H1 (cell line): ENCODE measurements around the gene SPHK1. TPM values are rescaled to one million over a fixed set of nuclear protein-coding genes. Genes with fewer than 3 reads are reported as not detected.

Source experiments
- CTCF ChIA-PET: fragments of 300-600 bp; sonication (Branson Sonifier 250); formaldehyde crosslinking; loops from one replicate; lab custom pipeline; 2021; ENCODE audit not compliant: partially characterized antibody; lab: Charles Lee
- POLR2A ChIA-PET: fragments of 300-600 bp; sonication (Branson Sonifier 250); formaldehyde crosslinking; loops from one replicate; lab custom pipeline; 2021; ENCODE audit warnings: inconsistent platforms; ENCODE audit not compliant: partially characterized antibody; lab: Charles Lee
- DNase-seq, 2 experiments: peaks; one replicate each; pipeline versions ENCODE4 v3.0.0 to v3.0.0-alpha.2; 2010 to 2022; ENCODE audit warnings: low spot score in 2 of 2, low read depth in 1 of 2, mixed read lengths in 1 of 2
- FAIRE-seq: peaks from 2 replicates; lab custom pipeline; 2011; peaks lifted over from hg19 to GRCh38; lab: Jason Lieb, UNC
- H2AFZ ChIP-seq: 2 replicates; pipeline ENCODE4 v1.8.1; 2012; ENCODE audit warnings: low read length, inconsistent platforms
- H2AK5ac ChIP-seq: 2 replicates; pipeline ENCODE4 v1.6.1; 2013; ENCODE audit warnings: low read depth, low read length
- H2BK120ac ChIP-seq: replicated peaks from 2 replicates; pipeline ENCODE3; 2013; ENCODE audit warnings: low read depth, low read length, inconsistent platforms
- H2BK12ac ChIP-seq: 2 replicates; pipeline ENCODE4 v1.6.1; 2013; ENCODE audit warnings: low read depth, low read length
- H2BK15ac ChIP-seq: 2 replicates; pipeline ENCODE4 v1.6.1; 2013; ENCODE audit warnings: low read length
- H2BK20ac ChIP-seq: 2 replicates; pipeline ENCODE4 v1.6.1; 2013; ENCODE audit warnings: low read length
- H2BK5ac ChIP-seq: 2 replicates; pipeline ENCODE4 v1.6.1; 2013; ENCODE audit warnings: low read depth, low read length
- H3K14ac ChIP-seq: 2 replicates; pipeline ENCODE4 v1.6.1; 2013; ENCODE audit warnings: inconsistent platforms; ENCODE audit not compliant: insufficient read length
- H3K18ac ChIP-seq: 2 replicates; pipeline ENCODE4 v1.6.1; 2013; ENCODE audit warnings: low read length; ENCODE audit errors: extremely low read depth
- H3K23ac ChIP-seq: 2 replicates; pipeline ENCODE4 v1.6.1; 2013; ENCODE audit warnings: inconsistent platforms; ENCODE audit not compliant: insufficient read length
- H3K23me2 ChIP-seq: 2 replicates; pipeline ENCODE4 v1.6.1; 2013; ENCODE audit warnings: low read depth, low read length
- H3K27ac ChIP-seq: 2 replicates; pipeline ENCODE4 v1.6.1; 2011; ENCODE audit warnings: low read depth, low read length, inconsistent platforms
- H3K27me3 ChIP-seq, 4 experiments: replicated peaks in 1 of 4; 1 replicate in 1 of 4; 2 replicates in 3 of 4; pipeline versions ENCODE4 v1.6.1 to v1.8.1; 2011 to 2013; ENCODE audit warnings: low read length in 3 of 4, mild to moderate bottlenecking in 3 of 4, inconsistent platforms in 2 of 4, mixed read lengths in 2 of 4, moderate library complexity in 1 of 4; ENCODE audit not compliant: control insufficient read depth in 3 of 4, insufficient read depth in 3 of 4; ENCODE audit errors: extremely low read depth in 1 of 4
- H3K36me3 ChIP-seq, 4 experiments: 2 replicates each; pipeline versions ENCODE4 v1.6.1 to v1.8.1; 2011 to 2013; ENCODE audit warnings: mild to moderate bottlenecking in 4 of 4, low read length in 3 of 4, moderate library complexity in 2 of 4, control low read depth in 1 of 4, inconsistent platforms in 1 of 4; ENCODE audit not compliant: insufficient read depth in 4 of 4, control insufficient read depth in 2 of 4
- H3K4ac ChIP-seq: replicated peaks from 2 replicates; pipeline ENCODE3; 2013; ENCODE audit warnings: low read length, low read depth, mixed read lengths, inconsistent platforms; ENCODE audit not compliant: insufficient read length
- H3K4me1 ChIP-seq, 4 experiments: replicated peaks in 1 of 4; 1 replicate in 1 of 4; 2 replicates in 3 of 4; pipeline versions ENCODE4 v1.6.1 to v1.8.1; 2011 to 2013; ENCODE audit warnings: low read length in 3 of 4, inconsistent platforms in 2 of 4, mixed read lengths in 1 of 4; ENCODE audit not compliant: insufficient read depth in 4 of 4, control insufficient read depth in 3 of 4
- H3K4me2 ChIP-seq, 2 experiments: 2 replicates each; pipeline versions ENCODE4 v1.6.1 to v1.8.1; 2011 to 2013; ENCODE audit warnings: low read depth in 2 of 2, low read length in 2 of 2, control low read depth in 1 of 2, inconsistent platforms in 1 of 2, mild to moderate bottlenecking in 1 of 2; ENCODE audit not compliant: insufficient read depth in 1 of 2
- H3K4me3 ChIP-seq, 4 experiments: fragments of 200-600, 300-600 bp in 1 of 4; sonication (generic), shearing (Covaris generic), sonication (Bioruptor Twin) in 1 of 4; 2 replicates each; pipeline versions ENCODE4 v1.5.1 to v1.8.1; 2011 to 2016; ENCODE audit warnings: low read length in 4 of 4, low read depth in 3 of 4, control low read depth in 2 of 4, inconsistent platforms in 2 of 4, mild to moderate bottlenecking in 2 of 4, mixed read lengths in 1 of 4, moderate library complexity in 1 of 4; ENCODE audit not compliant: insufficient read depth in 2 of 4; ENCODE audit errors: extremely low read depth in 1 of 4
- H3K56ac ChIP-seq: replicated peaks from 2 replicates; pipeline ENCODE3; 2013; ENCODE audit warnings: low read depth, mild to moderate bottlenecking, mixed read lengths, low read length, inconsistent platforms; ENCODE audit not compliant: insufficient read length
- H3K79me1 ChIP-seq: 2 replicates; pipeline ENCODE4 v1.6.1; 2013; ENCODE audit warnings: low read depth, low read length, control low read depth
- H3K79me2 ChIP-seq, 2 experiments: 2 replicates each; pipeline versions ENCODE4 v1.6.1 to v1.8.1; 2012 to 2013; ENCODE audit warnings: low read length in 2 of 2, mild to moderate bottlenecking in 2 of 2, inconsistent platforms in 1 of 2; ENCODE audit not compliant: insufficient read depth in 2 of 2, control insufficient read depth in 1 of 2
- H3K9ac ChIP-seq, 4 experiments: replicated peaks in 1 of 4; 1 replicate in 1 of 4; 2 replicates in 3 of 4; pipeline versions ENCODE4 v1.6.1 to v1.8.1; 2011 to 2013; ENCODE audit warnings: low read depth in 3 of 4, low read length in 3 of 4, control low read depth in 2 of 4, mild to moderate bottlenecking in 2 of 4, moderate library complexity in 2 of 4, inconsistent platforms in 1 of 4; ENCODE audit errors: extremely low read depth in 1 of 4
- H3K9me3 ChIP-seq, 2 experiments: 2 replicates each; pipeline versions ENCODE4 v1.6.1 to v1.8.1; 2012 to 2013; ENCODE audit warnings: mild to moderate bottlenecking in 2 of 2, moderate library complexity in 2 of 2, control low read depth in 1 of 2, inconsistent platforms in 1 of 2, low read depth in 1 of 2, low read length in 1 of 2, mixed read lengths in 1 of 2; ENCODE audit not compliant: insufficient read depth in 2 of 2
- H4K20me1 ChIP-seq, 2 experiments: replicated peaks in 1 of 2; 2 replicates each; pipeline versions ENCODE3 to v1.8.1; 2011 to 2013; ENCODE audit warnings: inconsistent platforms in 2 of 2, low read length in 2 of 2, mild to moderate bottlenecking in 1 of 2; ENCODE audit not compliant: insufficient read depth in 2 of 2, control insufficient read depth in 1 of 2
- H4K5ac ChIP-seq: 2 replicates; pipeline ENCODE4 v1.6.1; 2013; ENCODE audit warnings: low read length, low read depth, mixed read lengths, inconsistent platforms; ENCODE audit not compliant: insufficient read length
- H4K8ac ChIP-seq: 2 replicates; pipeline ENCODE4 v1.8.0; 2013; ENCODE audit warnings: mild to moderate bottlenecking, moderate library complexity, low read length, inconsistent platforms; ENCODE audit not compliant: insufficient read depth; ENCODE audit errors: extremely low read depth
- H4K91ac ChIP-seq: replicated peaks from 2 replicates; pipeline ENCODE3; 2013; ENCODE audit warnings: low read length, mixed read lengths, inconsistent platforms; ENCODE audit not compliant: insufficient read length
- CEBPB ChIP-seq: IDR thresholded peaks from 2 replicates; pipeline ENCODE4 v1.6.1; 2012; ENCODE audit warnings: low read depth, low read length
- JUND ChIP-seq: IDR thresholded peaks from 2 replicates; pipeline ENCODE4 v1.6.1; 2011; ENCODE audit warnings: mild to moderate bottlenecking, improper control_type of control experiment, low read length
- POLR2AphosphoS5 ChIP-seq: IDR thresholded peaks from 2 replicates; pipeline ENCODE4 v1.6.1; 2011; ENCODE audit warnings: low read depth, low read length
- RAD21 ChIP-seq, 2 experiments: IDR thresholded peaks in 1 of 2; conservative IDR thresholded peaks in 1 of 2; 2 replicates each; pipeline ENCODE4 v1.6.1; 2011; ENCODE audit warnings: low read depth in 2 of 2, low read length in 2 of 2, improper control_type of control experiment in 1 of 2, inconsistent platforms in 1 of 2, mild to moderate bottlenecking in 1 of 2, moderate library complexity in 1 of 2
- SAP30 ChIP-seq: fragments of 300-600 bp; sonication (generic); IDR thresholded peaks from 2 replicates; pipeline ENCODE4 v1.7.1; 2012; ENCODE audit warnings: low read length, moderate library complexity, mild to moderate bottlenecking, inconsistent platforms; ENCODE audit not compliant: insufficient read depth, insufficient replicate concordance
- SP2 ChIP-seq: IDR thresholded peaks from 2 replicates; pipeline ENCODE4 v1.6.1; 2012; ENCODE audit warnings: mild to moderate bottlenecking, low read length, inconsistent platforms
- TCF12 ChIP-seq: IDR thresholded peaks from 2 replicates; pipeline ENCODE4 v1.6.1; 2011; ENCODE audit warnings: low read depth, mild to moderate bottlenecking, low read length
- YY1 ChIP-seq: IDR thresholded peaks from 2 replicates; pipeline ENCODE4 v1.6.1; 2011; ENCODE audit warnings: low read depth, mild to moderate bottlenecking, low read length
- WGBS, 2 experiments: shearing (Covaris generic) in 1 of 2; methylation state at CpG; one replicate each; pipeline versions ENCODE4 v1.1.6 to v1.1.7; 2013 to 2015; ENCODE audit warnings: low lambda C conversion rate in 2 of 2, mixed read lengths in 2 of 2, inconsistent platforms in 1 of 2, low coverage in 1 of 2, missing lambda C conversion rate in 1 of 2; ENCODE audit not compliant: insufficient replicate concordance in 2 of 2, insufficient coverage in 1 of 2, insufficient read length in 1 of 2; ENCODE audit errors: extremely low coverage in 1 of 2, missing lambda C conversion rate in 1 of 2; 5-methylcytosine and 5-hydroxymethylcytosine counted together
- polyA plus RNA-seq, 7 experiments: library from polyadenylated mRNA; depleted of rRNA in 3 of 7; stranded (reverse) in 5 of 7; unstranded in 2 of 7; fragments of >200 nt in 5 of 7; fragments of 200-250 nt in 2 of 7; gene quantifications; 1 replicate in 5 of 7; 2 replicates in 1 of 7; 4 replicates in 1 of 7; pipeline versions ENCODE4 v1.2.1 to v1.2.3, GENCODE V29; 2011 to 2013; ENCODE audit warnings: missing spikeins in 2 of 7, mixed read lengths in 2 of 7
- total RNA-seq: library from RNA; stranded (reverse); fragmentation: NEBNext Ultra II Directional; extraction: Animal tissue kit (Norgen Biotek cat#: 25700); gene quantifications from 2 replicates; pipeline ENCODE4 v1.2.1, GENCODE V29; 2021

Gene SPHK1
- total and polyA plus RNA-seq, 2 of the 8 experiments (the other 6 are each of a cell fraction or from before 2014, with no cell fraction given): 2.4 TPM

- Histone ChIP-seq H3K56ac (no peak overlapping the region), H3K4ac (no peak overlapping the region), H3K79me2 (no peaks in the 10 kb centered on the region), H2AK5ac (no peak overlapping the region), H4K20me1 (no peaks in the 10 kb centered on the region), H2BK12ac (no peak overlapping the region), H3K4me2 (no peak overlapping the region), H3K4me1 (no peaks in the 10 kb centered on the region), H2BK15ac (no peak overlapping the region), H3K9ac (no peak overlapping the region), H3K23ac (no peak overlapping the region), H4K5ac (no peak overlapping the region), H3K9me3 (no peaks in the 10 kb centered on the region), H2BK20ac (no peak overlapping the region), H3K36me3 (no peaks in the 10 kb centered on the region), H3K18ac (no peak overlapping the region), H3K23me2 (no peaks in the 10 kb centered on the region), H3K27me3 (no peaks in the 10 kb centered on the region), H3K4me3 (no peak overlapping the region), H2AFZ (no peak overlapping the region), H2BK5ac (no peak overlapping the region), H3K14ac (no peak overlapping the region), H2BK120ac (no peak overlapping the region), H3K79me1 (no peaks in the 10 kb centered on the region), H4K91ac (no peak overlapping the region), H4K8ac (no peak overlapping the region), H3K27ac (no peak overlapping the region)
- POLR2A ChIA-PET: no interaction called here
- DNase-seq: no peak
- TF ChIP-seq CEBPB: no peak
- TF ChIP-seq YY1: no peak
- no peak for TF ChIP-seq SAP30
- no peak for TF ChIP-seq SP2
- no peak for TF ChIP-seq JUND
- no peak for TF ChIP-seq RAD21 (IDR thresholded peaks at IDR 0.05 in 1 of 2, conservative IDR thresholded peaks at IDR 0.05 in 1 of 2; ENCODE audit: low read depth in 2 of 2, low read length in 2 of 2)
- TF ChIP-seq POLR2AphosphoS5: no peak
- TF ChIP-seq TCF12: no peak
- CTCF ChIA-PET: interaction anchor here (0.6 to 29.3 kb wide), 2 partner anchors 26 to 91 kb away, joined by 3 to 635 read pairs; partner anchors contain the start of gene SPHK1
- 95% methylated on average over 2 of the region's 2 CpGs; no CpG with 5 or more reads in 1 of the 2 experiments for WGBS, 2 experiments
- no peak for FAIRE-seq
These were observed 23.9 kb upstream of the SPHK1 start for GRCh38 chr17:76360461-76360860.
